B cell (primary cell): ENCODE data around the gene FMN2. TPM values are rescaled to one million over a fixed set of nuclear protein-coding genes. Genes with fewer than 3 reads are reported as not detected.

ENCODE experiments used
- ATAC-seq: fragments of 200-7000 bp; cut with Tn5 transposase; one replicate; pipeline ENCODE4 v1.10.0; 2021; ENCODE audit warnings: low read depth, mild to moderate bottlenecking, moderate number of reproducible peaks, moderate library complexity
- CTCF ChIA-PET: fragments of 350-600 bp; sonication (Branson Sonifier 250); formaldehyde crosslinking; loops from one replicate; lab custom pipeline; 2021; ENCODE audit warnings: antibody characterized with exemption, inconsistent platforms; lab: Charles Lee
- POLR2A ChIA-PET: fragments of 350-600 bp; sonication (Branson Sonifier 250); formaldehyde crosslinking; loops from one replicate; lab custom pipeline; 2021; ENCODE audit warnings: antibody characterized with exemption; lab: Charles Lee
- DNase-seq: peaks from one replicate; pipeline ENCODE4 v3.0.0; 2013
- H2AFZ ChIP-seq: 2 replicates; pipeline ENCODE4 v1.6.1; 2012; ENCODE audit warnings: mild to moderate bottlenecking, low read depth, low read length; ENCODE audit not compliant: insufficient read depth, poor library complexity, severe bottlenecking
- H3K27ac ChIP-seq, 2 donors: 1 replicate in 1 of 2; 2 replicates in 1 of 2; pipeline ENCODE4 v1.5.1; 2012 to 2013; ENCODE audit warnings: low read length in 2 of 2, mild to moderate bottlenecking in 2 of 2, moderate library complexity in 1 of 2
- H3K27me3 ChIP-seq, 4 experiments: fragments of 200-600 bp in 1 of 4; sonication (generic) in 1 of 4; replicated peaks in 1 of 4; 1 replicate in 2 of 4; 2 replicates in 2 of 4; pipeline versions ENCODE4 v1.6.1 to v1.7.0; 2013 to 2016; ENCODE audit warnings: low read length in 3 of 4, mild to moderate bottlenecking in 2 of 4, mixed read lengths in 1 of 4, moderate library complexity in 1 of 4; ENCODE audit not compliant: insufficient read depth in 4 of 4, control insufficient read depth in 3 of 4; ENCODE audit errors: control extremely low read depth in 1 of 4
- H3K36me3 ChIP-seq, 2 experiments: replicated peaks in 1 of 2; 1 replicate in 1 of 2; 2 replicates in 1 of 2; pipeline versions ENCODE4 v1.6.1 to v1.7.1; 2013; ENCODE audit warnings: low read length in 1 of 2; ENCODE audit not compliant: insufficient read depth in 2 of 2, control insufficient read depth in 1 of 2; ENCODE audit errors: control extremely low read depth in 1 of 2, extremely low read depth in 1 of 2
- H3K4me1 ChIP-seq, 2 donors: fragments of 200-600 bp in 1 of 2; sonication (generic) in 1 of 2; 1 replicate in 1 of 2; 2 replicates in 1 of 2; pipeline versions ENCODE4 v1.5.1 to v1.6.1; 2013 to 2017; ENCODE audit warnings: low read length in 2 of 2; ENCODE audit not compliant: control insufficient read depth in 2 of 2, insufficient read depth in 2 of 2
- H3K4me2 ChIP-seq: replicated peaks from 2 replicates; pipeline ENCODE3; 2012; ENCODE audit warnings: mild to moderate bottlenecking, low read depth, low read length; ENCODE audit not compliant: poor library complexity, severe bottlenecking
- H3K4me3 ChIP-seq, 5 experiments: fragments of 200-600 bp in 1 of 5; sonication (generic) in 1 of 5; 1 replicate in 3 of 5; 2 replicates in 2 of 5; pipeline versions ENCODE4 v1.5.1 to v1.7.0; 2011 to 2016; ENCODE audit warnings: low read length in 4 of 5, mild to moderate bottlenecking in 4 of 5, low read depth in 2 of 5, control low read depth in 1 of 5, moderate library complexity in 1 of 5; ENCODE audit not compliant: insufficient read depth in 1 of 5; ENCODE audit errors: control extremely low read depth in 1 of 5, extremely low read depth in 1 of 5
- H3K79me2 ChIP-seq: fragments of 200-600 bp; sonication (generic); one replicate; pipeline ENCODE4 v1.6.0; 2016; ENCODE audit warnings: low read length; ENCODE audit not compliant: control insufficient read depth, insufficient read depth
- H3K9ac ChIP-seq: fragments of 200-600 bp; sonication (generic); 2 replicates; pipeline ENCODE4 v1.6.1; 2017; ENCODE audit warnings: mild to moderate bottlenecking, low read length, moderate library complexity
- H3K9me3 ChIP-seq, 3 donors: one replicate each; pipeline versions ENCODE4 v1.6.1 to v1.7.1; 2013; ENCODE audit warnings: low read length in 2 of 3; ENCODE audit not compliant: control insufficient read depth in 2 of 3, insufficient read depth in 1 of 3; ENCODE audit errors: control extremely low read depth in 1 of 3
- H4K20me1 ChIP-seq: 2 replicates; pipeline ENCODE4 v1.6.0; 2012; ENCODE audit warnings: mild to moderate bottlenecking, low read length; ENCODE audit not compliant: insufficient read depth, control insufficient read depth, poor library complexity, severe bottlenecking
- H3K27ac Mint-ChIP-seq: one replicate; pipeline ENCODE4 v1.8.0; 2021; ENCODE audit warnings: mixed read lengths
- H3K27me3 Mint-ChIP-seq: one replicate; pipeline ENCODE4 v1.8.0; 2021; ENCODE audit warnings: mixed read lengths
- H3K4me1 Mint-ChIP-seq: one replicate; pipeline ENCODE4 v1.8.0; 2021; ENCODE audit warnings: mixed read lengths
- H3K4me3 Mint-ChIP-seq: one replicate; pipeline ENCODE4 v1.8.0; 2021; ENCODE audit warnings: mixed read lengths
- H3K9me3 Mint-ChIP-seq: one replicate; pipeline ENCODE4 v1.8.0; 2022; ENCODE audit warnings: mixed read lengths; ENCODE audit not compliant: insufficient read depth
- CTCF ChIP-seq: fragments of 200-600 bp; IDR thresholded peaks from one replicate; pipeline ENCODE4 v1.8.0; 2022; ENCODE audit warnings: antibody characterized with exemption, mild to moderate bottlenecking
- EZH2 ChIP-seq: IDR thresholded peaks from 2 replicates; pipeline ENCODE4 v1.6.1; 2012; ENCODE audit warnings: borderline replicate concordance, low read depth, mild to moderate bottlenecking, moderate library complexity, low read length; ENCODE audit not compliant: insufficient read depth, poor library complexity, severe bottlenecking
- WGBS: methylation state at CpG from one replicate; pipeline ENCODE4 v1.1.5; 2013; ENCODE audit warnings: missing lambda C conversion rate; ENCODE audit not compliant: insufficient coverage; 5-methylcytosine and 5-hydroxymethylcytosine counted together
- intact Hi-C: fragments of 100-400 bp; cut with micrococcal nuclease; formaldehyde crosslinking; loops from one replicate; pipeline ENCODE4 v1.10.0; 2022
- polyA plus RNA-seq: library from polyadenylated mRNA; depleted of rRNA; stranded (reverse); fragments of >200 nt; gene quantifications from 2 replicates; pipeline ENCODE4 v1.2.3, GENCODE V29; 2012
- total RNA-seq, 2 donors: library from RNA; stranded (reverse); fragments of 120-200 nt in 1 of 2; gene quantifications; 1 replicate in 1 of 2; 2 replicates in 1 of 2; pipeline versions ENCODE4 v1.2.3 to v1.2.4, GENCODE V29; 2013 to 2022

FMN2 gene
- total and polyA plus RNA-seq, 2 donors (not counting 1 experiment from before 2014, with no cell fraction given): not detected

- Histone ChIP-seq H3K9ac (no peak overlapping the region), H3K27me3 (no peaks in the 10 kb centered on the region), H4K20me1 (no peaks in the 10 kb centered on the region), H3K9me3 (no peaks in the 10 kb centered on the region), H3K4me2 (no peak overlapping the region), H3K4me1 (no peaks in the 10 kb centered on the region), H3K27ac (no peak overlapping the region), H3K79me2 (no peaks in the 10 kb centered on the region), H2AFZ (no peak overlapping the region), H3K4me3 (no peak overlapping the region), H3K36me3 (no peaks in the 10 kb centered on the region)
- TF ChIP-seq EZH2 (no peak), CTCF (no peak)
- Mint-ChIP-seq H3K9me3 (peaks cover 4% of the 10 kb centered on the region), H3K27me3 (no peaks in the 10 kb centered on the region), H3K4me1 (no peaks in the 10 kb centered on the region), H3K27ac (no peak overlapping the region), H3K4me3 (no peak overlapping the region)
- intact Hi-C loops: no loop called here
- ATAC-seq: no peak
- POLR2A ChIA-PET: no interaction called here
- WGBS: no CpG with 5 or more reads among the region's 2 CpGs
- CTCF ChIA-PET: no interaction called here
- DNase-seq: no peak
These were observed 63.9 kb downstream of the FMN2 start for GRCh38 chr1:240155605-240156004.

DNA sequence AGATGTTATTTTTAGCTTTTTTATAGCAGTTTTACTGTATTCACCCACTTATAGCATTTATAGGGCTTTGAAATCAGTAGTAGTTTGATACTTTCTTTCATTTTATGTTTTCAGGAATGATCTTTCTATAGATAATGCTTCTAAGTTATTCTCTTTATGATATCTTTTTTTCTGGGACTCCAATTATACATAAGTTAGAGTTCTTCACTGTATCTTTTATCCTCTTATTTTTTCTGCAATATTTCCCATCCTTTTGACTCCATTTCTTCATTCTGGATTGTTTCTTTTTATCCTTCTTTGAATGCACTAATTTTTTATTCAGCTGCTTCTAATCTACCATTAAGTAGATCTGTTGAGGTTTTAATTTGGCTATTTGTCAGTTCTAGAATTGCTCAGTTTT, 73.1 kb downstream of the FMN2 start:
- no peak overlapping the region for H3K4me3 ChIP-seq
- no peak overlapping the region for H3K9ac ChIP-seq
- peaks cover 0 to 10% (median 0%) of the 10 kb centered on the region in 3 donors for H3K9me3 ChIP-seq
- no peak overlapping the region for H3K4me3 Mint-ChIP-seq
- no peak overlapping the region for H3K4me2 ChIP-seq
- no peak overlapping the region for H2AFZ ChIP-seq
- ChIA-PET POLR2A (no interaction called here), CTCF (interaction anchor here (1.2 to 1.6 kb wide), 2 partner anchors 11 to 15 kb away, joined by 3 to 5 read pairs; no protein-coding TSS in a partner anchor)
- no peaks in the 10 kb centered on the region for H3K27me3 Mint-ChIP-seq
- no peaks in the 10 kb centered on the region for H4K20me1 ChIP-seq
- no peak for ATAC-seq
- no peaks in the 10 kb centered on the region for H3K27me3 ChIP-seq
- H3K27ac Mint-ChIP-seq: no peak overlapping the region
- no peaks in the 10 kb centered on the region for H3K79me2 ChIP-seq
- DNase-seq: no peak
- peaks cover 2% of the 10 kb centered on the region for H3K9me3 Mint-ChIP-seq
- no peaks in the 10 kb centered on the region for H3K4me1 ChIP-seq
- TF ChIP-seq EZH2: no peak
- no peak for TF ChIP-seq CTCF
- no peaks in the 10 kb centered on the region for H3K36me3 ChIP-seq
- intact Hi-C loops: no loop called here
- no peak overlapping the region for H3K27ac ChIP-seq
- H3K4me1 Mint-ChIP-seq: no peaks in the 10 kb centered on the region
